Immature natural killer cell (primary cell): ENCODE results near the gene OAF. TPM values are rescaled to one million over a fixed set of nuclear protein-coding genes. Genes with fewer than 3 reads are reported as not detected.
"Not testable (repeated sequence)": the region's sequence is repeated elsewhere in the genome, so short reads cannot be mapped to it uniquely, and the experiment has no call there.

Experiments
- DNase-seq, 3 donors: peaks; one replicate each; pipeline ENCODE4 v3.0.0; 2022; ENCODE audit warnings: mixed read lengths in 1 of 3
- H3K27ac Mint-ChIP-seq, 6 donors: one replicate each; pipeline ENCODE4 v1.8.0; 2020; ENCODE audit warnings: mixed read lengths in 6 of 6, mild to moderate bottlenecking in 5 of 6, inconsistent platforms in 4 of 6, moderate library complexity in 3 of 6
- H3K27me3 Mint-ChIP-seq, 3 donors: one replicate each; pipeline ENCODE4 v1.8.0; 2020 to 2021; ENCODE audit warnings: low read depth in 3 of 3, mild to moderate bottlenecking in 3 of 3, mixed read lengths in 3 of 3, moderate library complexity in 3 of 3, inconsistent platforms in 1 of 3
- H3K36me3 Mint-ChIP-seq, 3 donors: one replicate each; pipeline ENCODE4 v1.8.0; 2020; ENCODE audit warnings: mixed read lengths in 3 of 3, inconsistent platforms in 2 of 3, mild to moderate bottlenecking in 2 of 3
- H3K4me1 Mint-ChIP-seq, 2 donors: one replicate each; pipeline ENCODE4 v1.8.0; 2020; ENCODE audit warnings: inconsistent platforms in 2 of 2, mild to moderate bottlenecking in 2 of 2, mixed read lengths in 2 of 2, moderate library complexity in 1 of 2
- H3K4me3 Mint-ChIP-seq, 5 donors: one replicate each; pipeline ENCODE4 v1.8.0; 2020; ENCODE audit warnings: mild to moderate bottlenecking in 5 of 5, mixed read lengths in 5 of 5, inconsistent platforms in 3 of 5, moderate library complexity in 3 of 5
- H3K9me3 Mint-ChIP-seq, 6 donors: one replicate each; pipeline ENCODE4 v1.8.0; 2020; ENCODE audit warnings: mild to moderate bottlenecking in 6 of 6, mixed read lengths in 6 of 6, inconsistent platforms in 4 of 6, moderate library complexity in 3 of 6
- polyA plus RNA-seq, 3 donors: library from polyadenylated mRNA; unstranded; fragments of 300-500 nt; fragmentation: Illumina TruSeq; gene quantifications; one replicate each; pipeline ENCODE4 v1.2.3, GENCODE V29; 2021

Gene OAF
- polyA plus RNA-seq, 3 donors from 2014 or later = 1.9 to 2.5 (median 2.4) TPM

GRCh38 chr11:120239713-120240640, 29.1 kb downstream of the OAF start, which contains the start of gene POU2F3:
TSS of gene POU2F3 (plus strand) at chr11:120240140. CDS start at chr11:120240344, 204 bp downstream.
- no peak within 1 kb of the TSS for H3K4me3 Mint-ChIP-seq
- H3K4me1 Mint-ChIP-seq = no peaks in the 10 kb centered on the region
- H3K27ac Mint-ChIP-seq = no peak within 1 kb of the TSS
- H3K27me3 Mint-ChIP-seq = peaks cover 14 to 15% (median 14%) of the 10 kb centered on the region in 3 donors
- DNase-seq = no peak
- no peaks in the 10 kb centered on the region for H3K36me3 Mint-ChIP-seq
- H3K9me3 Mint-ChIP-seq = peaks cover 0 to 1% (median 0%) of the 10 kb centered on the region in 6 donors

- Mint-ChIP-seq H3K4me1 (no peaks in the 10 kb centered on the region), H3K36me3 (no peaks in the 10 kb centered on the region), H3K27ac (no peak overlapping the region), H3K27me3 (peaks cover 9 to 16% (median 13%) of the 10 kb centered on the region in 3 donors), H3K9me3 (peaks cover 0 to 1% (median 0%) of the 10 kb centered on the region in 6 donors), H3K4me3 (no peak overlapping the region)
- DNase-seq = no peak
Observed at GRCh38 chr11:120240866-120241265, 30.0 kb downstream of the OAF start.

- H3K36me3 Mint-ChIP-seq = no peaks in the 10 kb centered on the region
- no peak overlapping the region for H3K4me3 Mint-ChIP-seq
- H3K27me3 Mint-ChIP-seq = peaks cover 9 to 20% (median 15%) of the 10 kb centered on the region in 3 donors
- no peak overlapping the region for H3K27ac Mint-ChIP-seq
- H3K4me1 Mint-ChIP-seq = no peaks in the 10 kb centered on the region
- peaks cover 0 to 1% (median 0%) of the 10 kb centered on the region in 6 donors for H3K9me3 Mint-ChIP-seq
- no peak for DNase-seq
Observed at GRCh38 chr11:120241277-120241676, 30.4 kb downstream of the OAF start.

GRCh38 chr11:120243221-120243620, 32.4 kb downstream of the OAF start:
- DNase-seq = no peak
- Mint-ChIP-seq H3K27ac (no peak overlapping the region), H3K4me3 (no peak overlapping the region), H3K4me1 (no peaks in the 10 kb centered on the region), H3K9me3 (peaks cover 0 to 1% (median 0%) of the 10 kb centered on the region in 6 donors), H3K27me3 (peaks cover 7 to 22% (median 9%) of the 10 kb centered on the region in 3 donors), H3K36me3 (no peaks in the 10 kb centered on the region)

- Mint-ChIP-seq H3K36me3 (no peaks in the 10 kb centered on the region), H3K27ac (no peak overlapping the region), H3K4me1 (no peaks in the 10 kb centered on the region), H3K27me3 (peaks cover 7 to 26% (median 8%) of the 10 kb centered on the region in 3 donors), H3K4me3 (no peak overlapping the region), H3K9me3 (peaks cover 0 to 1% (median 0%) of the 10 kb centered on the region in 6 donors)
- DNase-seq = no peak
Observed at GRCh38 chr11:120244476-120245365, 33.9 kb downstream of the OAF start.

GRCh38 chr11:120245434-120245833, 34.6 kb downstream of the OAF start:
- H3K4me3 Mint-ChIP-seq = no peak overlapping the region
- no peak overlapping the region for H3K27ac Mint-ChIP-seq
- H3K27me3 Mint-ChIP-seq = peaks cover 6 to 33% (median 10%) of the 10 kb centered on the region in 3 donors
- H3K4me1 Mint-ChIP-seq = no peaks in the 10 kb centered on the region
- peaks cover 0 to 1% (median 0%) of the 10 kb centered on the region in 6 donors for H3K9me3 Mint-ChIP-seq
- no peaks in the 10 kb centered on the region for H3K36me3 Mint-ChIP-seq
- DNase-seq = no peak

- no peaks in the 10 kb centered on the region for H3K36me3 Mint-ChIP-seq
Observed at GRCh38 chr11:120248551-120249278, 37.9 kb downstream of the OAF start.

GRCh38 chr11:120249279-120250262, 38.7 kb downstream of the OAF start:
- no peak for DNase-seq
- no peaks in the 10 kb centered on the region for H3K4me1 Mint-ChIP-seq
- no peaks in the 10 kb centered on the region for H3K36me3 Mint-ChIP-seq
- no peak overlapping the region for H3K27ac Mint-ChIP-seq
- no peak overlapping the region for H3K4me3 Mint-ChIP-seq
- peaks cover 5 to 38% (median 5%) of the 10 kb centered on the region in 3 donors for H3K27me3 Mint-ChIP-seq
- H3K9me3 Mint-ChIP-seq = no peaks in the 10 kb centered on the region

More at GRCh38 chr11:120248551-120249278, 37.9 kb downstream of the OAF start:
- Mint-ChIP-seq H3K27me3 (peaks cover 4 to 34% (median 5%) of the 10 kb centered on the region in 3 donors), H3K4me1 (no peaks in the 10 kb centered on the region), H3K9me3 (no peaks in the 10 kb centered on the region), H3K4me3 (no peak overlapping the region), H3K27ac (no peak overlapping the region)
- DNase-seq = no peak

GRCh38 chr11:120253377-120253776, 42.5 kb downstream of the OAF start:
- H3K4me1 Mint-ChIP-seq, H3K27ac Mint-ChIP-seq, H3K36me3 Mint-ChIP-seq, DNase-seq, H3K4me3 Mint-ChIP-seq, H3K9me3 Mint-ChIP-seq: not testable (repeated sequence)
- peaks cover 7 to 31% (median 12%) of the 10 kb centered on the region in 3 donors for H3K27me3 Mint-ChIP-seq

GRCh38 chr11:120254788-120255518, 44.1 kb downstream of the OAF start:
- Mint-ChIP-seq H3K4me3 (no peak overlapping the region), H3K4me1 (no peaks in the 10 kb centered on the region), H3K27me3 (peaks cover 3 to 24% (median 12%) of the 10 kb centered on the region in 3 donors), H3K9me3 (no peaks in the 10 kb centered on the region), H3K36me3 (no peaks in the 10 kb centered on the region), H3K27ac (no peak overlapping the region)
- no peak for DNase-seq

- H3K4me3 Mint-ChIP-seq = no peak overlapping the region
Observed at GRCh38 chr11:120255519-120255866, 44.7 kb downstream of the OAF start.

GRCh38 chr11:120256178-120256577, 45.3 kb downstream of the OAF start:
- Mint-ChIP-seq H3K27me3 (peaks cover 2 to 19% (median 13%) of the 10 kb centered on the region in 3 donors), H3K9me3 (no peaks in the 10 kb centered on the region), H3K4me1 (no peaks in the 10 kb centered on the region), H3K36me3 (no peaks in the 10 kb centered on the region), H3K4me3 (no peak overlapping the region), H3K27ac (no peak overlapping the region)
- DNase-seq = no peak

More at GRCh38 chr11:120255519-120255866, 44.7 kb downstream of the OAF start:
- H3K4me1 Mint-ChIP-seq = no peaks in the 10 kb centered on the region
- DNase-seq = no peak
- peaks cover 2 to 19% (median 13%) of the 10 kb centered on the region in 3 donors for H3K27me3 Mint-ChIP-seq
- no peak overlapping the region for H3K27ac Mint-ChIP-seq
- no peaks in the 10 kb centered on the region for H3K36me3 Mint-ChIP-seq
- no peaks in the 10 kb centered on the region for H3K9me3 Mint-ChIP-seq
